HG03558 (cell line): ENCODE results near the gene FN1.
"Not testable (repeated sequence)": the region's sequence is repeated elsewhere in the genome, so short reads cannot be mapped to it uniquely, and the experiment has no call there.

ENCODE experiments used
- ATAC-seq: cut with Tn5 transposase; IDR thresholded peaks from one replicate; pipeline ENCODE4 v1.9.1; 2021; ENCODE audit warnings: moderate number of reproducible peaks; ENCODE audit not compliant: unreplicated experiment; ENCODE audit errors: extremely low read depth

Gene FN1

DNA sequence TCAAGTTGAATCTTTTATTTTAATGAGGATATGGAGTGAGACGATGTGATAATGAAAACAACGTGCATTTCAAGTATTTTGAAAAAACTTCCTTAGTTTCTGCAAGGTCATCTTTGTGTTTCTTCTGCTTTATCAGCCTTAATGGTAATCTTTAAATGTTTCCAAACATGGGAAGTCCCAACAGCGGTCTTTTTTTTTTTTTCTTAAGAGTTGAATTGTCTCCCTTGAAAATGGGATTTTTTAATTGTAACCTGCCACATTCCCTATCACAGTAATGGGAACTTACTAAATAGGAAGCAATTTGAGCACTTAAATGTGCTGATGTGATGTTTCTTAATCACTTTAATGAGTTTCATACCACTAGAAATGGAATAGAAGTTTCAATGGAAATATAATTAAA lies 78.2 kb downstream of the FN1 start:
- no peak for ATAC-seq

DNA sequence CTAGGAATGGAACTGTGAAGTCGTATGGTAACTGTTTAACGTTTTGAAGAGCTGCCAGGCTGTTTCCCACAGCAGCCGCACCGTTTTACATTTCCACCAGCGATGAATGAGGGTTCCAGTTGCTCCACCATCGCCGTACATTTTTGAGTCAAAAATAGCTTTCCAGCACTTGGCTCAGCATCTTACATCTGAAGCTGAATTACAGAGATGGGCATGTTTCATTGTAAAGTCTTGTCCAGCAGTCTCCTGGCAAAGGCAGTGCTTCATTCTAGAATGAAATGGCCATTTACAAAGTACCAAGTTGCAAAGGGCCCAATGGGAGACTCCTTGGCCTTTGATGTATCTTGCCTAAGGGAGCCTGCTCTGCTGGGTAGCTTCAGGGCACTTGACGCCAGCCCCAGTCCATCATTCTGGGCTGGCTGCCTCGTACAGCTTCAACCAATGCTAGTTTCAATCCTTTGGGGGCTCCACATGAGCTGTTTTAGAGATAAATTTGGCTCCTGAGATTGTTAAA lies 78.9 kb downstream of the FN1 start:
- ATAC-seq, result no peak

DNA sequence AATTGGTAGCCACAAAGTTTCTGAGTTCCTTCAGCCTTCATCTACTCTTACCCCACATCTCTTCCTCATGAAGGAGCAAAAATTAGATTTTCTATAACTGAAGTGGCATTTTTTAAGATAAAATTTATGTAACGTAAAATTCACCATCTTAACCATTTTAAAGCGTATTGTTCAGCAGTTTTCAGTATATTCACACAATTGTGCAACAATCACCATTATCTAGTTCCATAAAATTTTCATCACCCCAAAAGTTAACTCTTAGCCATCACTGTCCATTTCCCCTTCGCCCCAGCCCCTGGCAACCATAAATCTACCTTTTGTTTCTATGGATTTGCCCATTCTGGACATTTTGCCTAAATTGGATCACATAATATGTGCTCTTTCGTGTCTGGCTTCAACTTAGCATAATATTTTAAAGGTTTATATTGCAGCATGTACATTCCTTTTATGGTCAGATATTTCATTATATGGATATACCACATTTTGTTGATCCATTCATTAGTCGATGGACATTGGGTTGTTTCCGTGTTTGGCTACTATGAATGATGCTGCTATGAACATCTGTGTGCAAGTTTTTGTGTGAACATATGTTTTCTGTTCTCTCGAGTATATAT lies 79.4 kb downstream of the FN1 start:
- no peak for ATAC-seq

DNA sequence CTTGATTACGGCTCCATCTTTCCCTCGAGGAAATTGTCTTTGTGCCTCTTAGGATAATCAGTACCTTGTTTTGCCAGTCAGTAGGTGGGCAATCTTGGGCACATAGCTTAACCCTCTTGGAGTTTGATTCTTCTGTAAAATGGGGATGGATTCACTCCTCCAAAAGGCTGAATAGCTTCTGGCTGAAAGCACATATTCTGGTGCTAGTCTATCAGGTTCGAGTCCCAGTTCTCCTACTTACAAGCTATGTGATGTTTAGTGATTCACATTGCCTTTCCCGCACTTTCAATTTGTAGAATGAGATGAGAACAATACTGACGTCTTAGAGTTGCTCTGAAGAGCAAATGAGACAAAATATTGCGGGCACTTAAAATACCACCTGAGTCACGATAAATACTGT lies 80.1 kb downstream of the FN1 start:
- ATAC-seq, result no peak

DNA sequence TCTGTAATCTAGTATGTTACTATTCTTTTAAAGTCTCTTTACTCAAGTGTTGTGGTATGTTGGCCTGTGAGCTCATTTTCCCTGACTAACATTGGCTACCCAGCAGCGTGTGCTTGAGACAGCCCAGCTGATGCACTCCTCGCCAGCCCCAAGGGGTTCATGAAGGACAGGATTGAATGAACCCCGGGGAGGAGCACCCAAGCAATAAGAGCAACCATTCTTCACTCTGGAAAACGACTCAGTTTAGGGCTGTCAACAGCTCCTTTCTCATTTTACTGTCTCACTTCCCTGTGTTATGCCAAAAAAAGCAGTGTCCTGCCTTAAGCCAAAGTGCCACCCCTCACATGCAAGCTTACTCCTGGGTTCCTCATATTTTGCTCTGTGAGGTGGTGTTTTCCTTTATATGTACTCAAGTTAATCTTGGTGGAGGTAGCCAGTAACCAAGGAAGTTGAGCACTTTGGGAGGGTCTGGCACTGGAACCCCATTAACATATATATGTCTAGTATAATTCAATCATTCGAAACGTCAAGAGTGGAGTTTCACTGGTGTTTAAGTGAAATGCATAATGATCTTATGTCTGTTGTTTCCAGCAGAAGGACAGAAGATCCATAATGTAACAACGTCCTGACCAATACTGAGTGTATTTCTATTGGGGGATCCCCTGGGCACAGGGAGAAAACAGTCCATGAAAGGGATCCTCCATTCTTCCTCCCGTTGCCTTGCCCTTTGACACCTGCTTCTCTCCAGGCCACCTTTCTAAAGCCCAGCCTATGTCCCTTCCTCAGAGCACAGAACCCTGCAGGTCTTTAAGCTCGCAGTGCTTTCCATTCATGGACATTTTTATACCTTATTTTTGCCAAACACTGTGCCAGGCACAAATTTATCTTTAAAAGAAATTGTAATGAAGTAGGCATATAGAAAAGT lies 80.8 kb downstream of the FN1 start:
- ATAC-seq, result no peak

DNA sequence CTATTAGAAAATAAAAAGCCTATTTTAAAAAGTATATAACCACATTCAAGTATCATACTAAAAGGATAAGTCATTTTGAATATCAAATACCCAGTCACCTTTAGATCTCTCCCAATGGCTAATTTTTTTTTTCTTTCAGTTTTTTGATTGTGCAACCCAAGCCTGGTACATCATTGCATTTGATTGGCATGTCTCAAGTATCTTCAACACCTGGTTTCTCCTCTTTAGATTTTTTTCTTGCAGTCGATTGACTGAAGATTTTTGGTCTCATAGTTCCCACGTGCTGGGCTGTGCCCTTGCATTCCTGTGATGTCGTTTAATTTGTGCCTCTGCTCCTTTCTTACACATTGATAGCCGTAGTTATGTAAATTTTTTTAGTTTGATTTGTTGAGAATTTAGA lies 83.3 kb downstream of the FN1 start:
- no peak for ATAC-seq

DNA sequence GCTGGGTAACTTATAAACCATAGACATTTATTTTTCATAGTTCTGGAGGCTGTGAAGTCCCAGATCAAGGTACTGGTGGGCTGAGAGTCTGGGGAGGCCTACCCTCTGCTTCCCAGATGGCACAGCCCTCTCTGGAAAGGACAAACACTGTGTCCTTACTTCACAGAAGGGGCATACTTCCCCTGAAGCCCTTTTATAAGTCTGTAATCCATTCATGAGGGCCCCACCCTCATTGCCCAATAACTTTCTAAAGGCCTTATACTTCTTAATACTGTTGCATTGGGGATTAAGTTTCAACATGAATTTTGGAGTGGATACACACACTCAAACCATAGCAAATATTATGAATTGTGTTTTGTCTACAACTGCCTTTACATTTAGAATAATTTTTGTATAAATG lies 88.0 kb downstream of the FN1 start:
- no peak for ATAC-seq

DNA sequence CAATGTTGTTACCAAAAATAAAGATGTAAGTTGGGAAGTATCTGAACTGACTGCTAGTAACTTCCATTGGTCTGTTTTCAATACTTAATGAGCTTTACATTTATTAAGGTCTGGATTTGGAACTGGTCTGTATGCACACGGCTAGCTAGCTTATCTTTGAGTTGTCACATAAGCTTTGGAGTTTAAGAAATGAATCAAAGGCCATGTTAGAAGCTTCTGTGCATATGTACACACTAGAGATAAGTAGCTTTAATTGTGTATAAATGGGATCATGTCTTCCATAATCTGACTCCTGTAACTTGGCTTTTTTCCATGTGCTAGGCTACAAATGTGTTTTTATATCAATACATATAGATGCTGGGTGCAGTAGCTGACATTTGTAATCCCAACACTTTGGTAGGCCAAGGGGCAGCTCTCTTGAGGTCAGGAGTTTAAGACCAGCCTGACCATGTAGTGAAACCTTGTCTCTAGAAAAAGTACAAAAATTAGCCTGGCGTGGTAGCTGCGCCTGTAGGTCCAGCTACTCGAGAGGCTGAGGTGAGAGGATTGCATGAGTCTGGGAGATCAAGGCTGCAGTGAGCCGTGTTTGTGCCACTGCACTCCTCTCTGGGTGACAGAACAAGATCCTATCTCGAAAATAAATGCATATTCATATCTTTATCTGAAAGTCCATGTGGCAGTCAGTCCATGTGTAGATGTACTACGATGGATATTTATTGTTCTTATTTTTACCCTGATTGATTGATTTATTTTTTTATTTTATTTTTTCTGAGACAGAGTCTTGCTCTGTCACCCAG lies 96.8 kb downstream of the FN1 start:
- ATAC-seq, result no peak

DNA sequence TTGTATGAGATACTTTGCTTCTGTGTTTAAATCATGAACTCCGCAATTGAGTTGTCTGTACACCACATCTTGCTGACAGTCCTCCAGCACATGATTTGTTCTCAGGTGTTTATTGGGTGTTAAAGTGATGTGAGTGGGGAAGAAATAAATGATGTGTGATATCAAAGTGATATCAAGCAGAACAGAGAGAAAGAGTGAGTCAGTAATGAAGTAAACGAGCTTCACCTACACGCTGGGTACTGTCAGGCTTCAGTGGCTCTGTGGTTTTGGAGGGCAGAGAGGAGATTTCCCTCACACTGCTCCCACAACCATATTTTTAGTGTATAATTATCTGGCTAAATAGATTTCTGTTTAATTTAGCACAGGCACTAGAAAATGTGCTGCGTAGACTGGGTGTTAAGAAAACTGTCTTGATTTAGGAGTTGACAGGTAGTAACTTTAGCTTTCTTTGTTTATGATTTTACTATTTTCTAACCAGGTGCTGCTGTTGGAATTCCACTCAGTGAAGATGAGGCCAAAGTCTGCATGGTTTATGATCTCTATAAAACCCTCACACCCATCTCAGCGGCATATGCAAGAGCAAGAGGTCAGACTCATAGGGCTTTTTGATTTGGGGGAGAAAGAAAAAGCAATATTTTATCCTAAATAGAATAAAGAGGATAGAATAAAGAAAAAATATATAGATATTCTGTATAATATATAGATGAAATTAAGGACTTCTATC lies 102.8 kb downstream of the FN1 start:
- ATAC-seq, result peak; percentile 76

DNA sequence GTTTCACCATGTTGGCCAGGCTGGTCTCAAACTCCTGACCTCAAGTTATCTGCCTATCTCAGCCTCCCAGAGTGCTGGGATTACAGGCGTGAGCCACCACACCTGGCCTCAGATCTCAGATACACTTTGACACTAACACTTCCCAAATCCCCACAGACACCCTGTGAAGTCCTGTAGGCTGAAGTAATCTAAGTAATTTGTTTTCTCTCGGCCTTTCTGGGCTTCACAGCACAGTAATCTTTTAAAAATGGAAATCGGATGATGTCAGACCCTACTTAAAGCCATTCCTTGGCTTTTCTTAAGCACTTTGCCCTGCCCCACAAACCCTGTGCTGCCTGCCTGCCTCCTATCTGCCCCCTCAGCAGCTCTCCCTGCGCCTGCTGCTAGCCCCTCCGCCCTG lies 107.8 kb downstream of the FN1 start:
- ATAC-seq, result no peak

DNA sequence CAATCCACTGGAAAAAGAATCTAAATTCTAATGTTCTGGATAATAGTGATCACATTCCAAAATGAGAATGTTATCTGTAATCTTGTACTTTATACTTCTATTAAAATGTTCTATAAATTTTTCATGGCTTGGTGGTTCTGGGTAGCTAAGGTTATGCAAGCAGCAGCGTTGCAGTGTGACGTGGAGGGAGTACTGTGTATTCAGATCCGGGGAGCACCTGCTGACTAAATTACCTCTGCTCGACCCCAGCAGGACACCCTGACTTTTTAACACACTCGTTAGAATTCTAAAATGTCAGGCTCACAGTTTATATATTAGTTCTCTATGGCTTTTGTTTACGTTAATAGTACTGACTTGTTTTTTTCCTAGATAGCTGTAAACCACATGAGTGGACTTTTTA lies 111.1 kb downstream of the FN1 start:
- ATAC-seq, result no peak

DNA sequence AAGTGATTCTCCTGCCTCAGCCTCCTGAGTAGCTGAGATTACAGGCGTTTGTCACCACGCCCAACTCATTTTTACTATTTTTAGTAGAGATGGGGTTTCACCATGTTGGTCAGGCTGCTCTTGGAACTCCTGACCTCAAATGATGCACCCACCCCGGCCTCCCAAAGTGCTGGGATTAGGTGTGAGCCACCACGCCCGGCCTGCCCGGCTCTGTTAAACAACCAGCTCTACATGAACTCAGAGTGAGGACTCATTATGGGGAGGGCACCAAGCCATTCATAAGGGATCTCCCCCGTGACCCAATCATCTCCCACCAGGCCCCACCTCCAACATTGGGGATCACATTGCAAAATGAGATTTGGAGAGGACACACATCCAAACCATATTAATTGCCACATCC lies 115.2 kb downstream of the FN1 start:
- ATAC-seq, result no peak

DNA sequence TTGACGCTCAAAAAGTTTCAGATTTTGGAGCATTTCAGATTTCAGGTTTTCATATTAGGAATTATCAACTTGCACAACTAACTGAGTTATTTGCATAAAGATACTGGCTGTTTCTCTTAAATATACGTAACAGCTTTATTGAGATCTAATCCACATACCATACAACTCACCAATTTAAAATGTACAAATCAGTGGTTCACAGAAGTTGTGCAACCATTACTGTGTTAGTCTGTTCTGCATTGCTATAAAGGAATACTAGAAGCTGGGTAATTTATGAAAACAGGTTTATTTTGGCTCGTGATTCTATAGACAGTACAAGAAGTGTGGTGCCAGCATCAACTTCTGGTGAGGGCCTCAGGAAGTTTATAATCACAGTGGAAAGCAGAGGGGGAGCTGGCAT lies 115.8 kb downstream of the FN1 start:
- ATAC-seq, result no peak

DNA sequence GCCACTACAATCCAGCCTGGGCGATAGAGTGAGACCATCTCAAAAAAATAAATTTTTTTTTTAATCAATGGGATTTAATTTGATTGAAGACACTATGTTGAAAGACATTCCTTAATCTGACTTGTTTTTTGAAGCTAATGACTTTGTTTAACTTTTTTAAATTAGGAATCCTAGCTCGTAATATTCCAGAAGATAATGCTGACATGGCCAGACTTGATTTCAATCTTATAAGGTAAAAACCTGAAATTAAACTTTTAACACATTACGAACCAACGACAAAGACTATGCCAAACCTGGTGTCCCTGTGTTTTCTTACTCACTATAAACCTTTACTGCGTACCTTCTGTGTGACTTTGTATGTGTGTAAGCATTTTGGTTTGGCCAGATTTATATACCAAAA lies 116.4 kb downstream of the FN1 start:
- ATAC-seq, result no peak

DNA sequence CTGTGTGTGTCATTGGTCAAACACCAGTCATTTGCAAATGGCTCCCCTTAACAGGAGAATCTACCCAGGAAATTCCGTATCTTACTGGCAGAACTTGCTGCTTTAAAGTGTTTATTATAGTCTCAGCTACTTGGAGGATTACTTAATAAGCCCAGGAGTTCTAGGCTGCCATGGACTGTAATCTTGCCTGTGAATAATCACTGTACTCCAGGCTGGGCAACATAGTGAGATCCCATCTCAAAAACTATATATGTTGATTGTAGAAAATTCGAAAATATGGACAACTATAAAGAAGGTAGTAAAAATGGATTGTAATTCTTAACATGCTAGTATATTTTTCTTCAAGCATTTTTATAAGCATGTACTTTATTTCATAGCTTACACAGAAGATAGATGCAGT lies 119.5 kb downstream of the FN1 start:
- no peak for ATAC-seq

DNA sequence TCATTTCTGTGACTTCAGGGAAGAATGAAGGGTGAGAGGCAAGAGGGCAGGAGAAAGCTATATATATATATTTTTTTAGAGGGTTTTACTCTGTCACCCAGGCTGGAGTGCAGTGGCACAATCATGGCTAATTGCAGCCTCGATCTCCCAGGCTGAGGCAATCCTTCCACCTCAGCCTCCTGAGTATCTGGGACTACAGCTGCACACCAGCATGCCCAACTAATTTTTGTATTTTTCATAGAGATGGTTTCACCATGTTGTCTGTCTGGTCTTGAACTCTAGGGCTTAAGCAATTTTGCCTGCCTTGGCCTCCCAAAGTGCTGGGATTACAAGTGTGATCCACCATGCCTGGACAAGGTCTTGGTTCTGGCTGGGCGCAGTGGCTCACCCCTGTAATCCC lies 120.6 kb downstream of the FN1 start:
- no peak for ATAC-seq

DNA sequence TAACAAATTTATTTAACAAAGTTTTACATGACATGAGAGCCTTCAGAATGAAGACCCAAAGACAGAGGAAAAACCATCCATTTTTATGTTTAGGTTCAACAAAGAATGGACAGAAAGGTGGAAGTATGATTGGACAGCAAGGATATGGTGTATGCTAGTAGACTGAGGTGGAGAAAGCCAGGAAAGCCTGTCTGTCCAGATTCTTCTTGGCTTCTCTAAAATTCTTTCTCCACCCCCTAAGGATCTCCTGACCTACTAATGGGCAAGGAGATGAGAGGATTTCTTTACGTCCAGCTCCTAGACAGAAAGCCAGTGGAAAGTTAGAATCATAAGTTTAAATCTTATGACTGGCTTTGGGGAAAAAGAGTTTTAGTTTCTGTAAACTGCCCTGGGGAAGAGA lies 121.0 kb downstream of the FN1 start:
- ATAC-seq, result no peak

DNA sequence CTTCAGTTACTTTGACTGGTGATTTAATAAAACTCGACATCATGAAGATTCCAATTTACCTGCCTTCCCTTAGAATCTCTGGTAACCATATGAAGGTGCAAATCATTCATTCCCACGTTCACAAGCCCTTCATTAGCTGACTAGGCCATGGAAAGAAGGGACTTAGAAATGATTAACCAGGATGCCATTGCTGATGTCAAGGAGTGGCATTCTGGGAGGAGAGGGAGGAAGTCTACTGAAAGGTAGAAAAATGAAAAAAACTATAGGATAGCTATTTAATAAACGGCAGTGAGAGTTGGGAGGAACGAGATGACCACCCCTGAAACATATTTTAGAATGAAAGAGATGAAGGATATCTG lies 122.6 kb downstream of the FN1 start:
- ATAC-seq, result no peak

DNA sequence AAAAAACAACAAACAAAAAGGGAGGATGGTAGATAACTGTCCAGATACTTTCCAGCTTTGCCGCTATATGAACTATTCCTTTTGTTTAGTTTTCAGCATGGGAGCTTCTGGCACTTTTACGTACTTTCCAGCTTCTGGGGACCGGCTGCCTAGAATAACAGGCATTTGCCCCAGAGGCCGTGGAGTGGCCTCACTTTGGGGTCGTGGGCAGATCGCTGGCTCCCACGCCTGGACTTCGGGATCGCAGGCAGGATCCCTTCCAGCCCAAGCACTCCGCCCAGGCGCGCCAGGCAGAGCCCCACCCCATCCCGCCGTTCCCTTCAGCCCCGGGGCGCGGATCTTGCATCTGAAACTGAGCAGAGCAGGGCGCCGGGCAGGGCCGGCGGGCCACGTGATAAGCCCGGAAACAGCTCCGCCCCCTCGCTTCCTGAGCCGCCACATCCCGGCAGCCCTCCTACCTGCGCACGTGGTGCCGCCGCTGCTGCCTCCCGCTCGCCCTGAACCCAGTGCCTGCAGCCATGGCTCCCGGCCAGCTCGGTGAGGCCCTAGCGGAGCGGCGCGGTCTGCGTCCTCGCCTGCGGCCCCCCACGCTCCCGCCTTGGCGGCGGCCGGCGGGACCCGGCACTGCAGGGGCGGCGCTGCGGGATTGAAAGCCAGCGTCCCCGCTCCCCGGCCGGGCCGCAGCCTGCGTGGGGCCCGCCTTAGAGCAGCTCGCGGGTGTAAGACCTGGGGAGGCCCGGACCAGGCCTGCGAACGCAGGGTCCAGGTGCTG lies 124.1 kb downstream of the FN1 start, which contains the start of gene ATIC:
ATIC (plus strand) TSS at position 435 of the 772 bp plus-strand sequence; CDS start at position 519, 84 bp downstream.
- ATAC-seq, result peak; percentile 97

DNA sequence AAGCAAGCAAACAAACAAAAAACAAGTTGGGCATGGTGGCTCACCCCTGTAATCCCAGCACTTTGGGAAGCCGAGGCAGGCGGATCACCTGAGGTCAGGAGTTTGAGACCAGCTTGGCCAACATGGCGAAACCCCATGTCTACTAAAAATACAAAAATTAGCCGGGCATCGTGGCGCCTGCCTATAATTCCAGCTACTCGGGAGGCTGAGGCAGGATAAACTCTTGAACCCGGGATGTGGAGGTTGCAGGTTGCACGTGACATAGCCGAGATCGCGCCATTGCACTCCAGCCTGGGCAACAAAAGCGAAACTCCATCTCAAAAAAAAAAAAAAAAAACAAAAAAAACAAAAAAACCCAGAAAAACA lies 124.6 kb downstream of the FN1 start:
- not testable (repeated sequence) for ATAC-seq
